GM12891 (cell line): ENCODE results near the gene CCDC197.

Source experiments
- POLR2A ChIP-seq: IDR thresholded peaks from 2 replicates; pipeline ENCODE4 v1.6.1; 2011; ENCODE audit warnings: low read depth, low read length, control low read depth
- POU2F2 ChIP-seq: IDR thresholded peaks from 2 replicates; pipeline ENCODE4 v1.6.1; 2011; ENCODE audit warnings: low read depth, mild to moderate bottlenecking, control low read depth, low read length, moderate library complexity
- TAF1 ChIP-seq: IDR thresholded peaks from 2 replicates; pipeline ENCODE4 v1.6.1; 2011; ENCODE audit warnings: low read depth, low read length, control low read depth

- TF ChIP-seq POLR2A = no peak
- TF ChIP-seq POU2F2 = no peak
- no peak for TF ChIP-seq TAF1
These were observed 43.7 kb downstream of the CCDC197 start for GRCh38 chr14:94040796-94041195.
